SK-MEL-5 (cell line): Measurements from ENCODE around the gene CD7. TPM values are rescaled to one million over a fixed set of nuclear protein-coding genes. Genes with fewer than 3 reads are reported as not detected.

ENCODE experiments used
- DNase-seq: peaks from one replicate; pipeline ENCODE4 v3.0.0-alpha.2; 2016; ENCODE audit warnings: low read depth, low spot score
- in situ Hi-C: cut with HindIII; loops from 2 replicates; pipeline ENCODE4 v1.10.0; 2016; ENCODE audit warnings: low sequenced_read_pairs, high pct_unique_total_duplicates, low pct_unique_long_range_greater_than_20kb
- total RNA-seq: library from RNA; depleted of rRNA; stranded (reverse); fragments of >200 nt; shearing (Covaris generic); gene quantifications from 2 replicates; pipeline ENCODE4 v1.2.3, GENCODE V29; 2014

Gene CD7
- total RNA-seq, 1 experiment from 2014 or later, result not detected

- no peak for DNase-seq
- in situ Hi-C loops, result no loop called here
These were observed 15.4 kb upstream of the CD7 start for GRCh38 chr17:82332669-82333278.

- in situ Hi-C loops, result no loop called here
- no peak for DNase-seq
These were observed 14.0 kb upstream of the CD7 start for GRCh38 chr17:82331345-82331939.

- in situ Hi-C loops, result no loop called here
- no peak for DNase-seq
These were observed 13.2 kb upstream of the CD7 start for GRCh38 chr17:82330322-82331239.

GRCh38 chr17:82329683-82330321, 12.4 kb upstream of the CD7 start:
- DNase-seq, result no peak
- in situ Hi-C loops, result no loop called here

GRCh38 chr17:82328994-82329507, 11.6 kb upstream of the CD7 start:
- in situ Hi-C loops, result no loop called here
- DNase-seq, result no peak

- in situ Hi-C loops, result no loop called here
- no peak for DNase-seq
These were observed 11.0 kb upstream of the CD7 start for GRCh38 chr17:82328141-82328993.

- DNase-seq, result no peak
- in situ Hi-C loops, result no loop called here
These were observed 10.3 kb upstream of the CD7 start for GRCh38 chr17:82327757-82328140.

- in situ Hi-C loops, result no loop called here
These were observed 9.9 kb upstream of the CD7 start for GRCh38 chr17:82327289-82327688.

GRCh38 chr17:82325286-82326180, 8.1 kb upstream of the CD7 start:
- no peak for DNase-seq
- in situ Hi-C loops, result no loop called here

More at GRCh38 chr17:82327289-82327688, 9.9 kb upstream of the CD7 start:
- DNase-seq, result no peak

GRCh38 chr17:82324566-82325285, 7.3 kb upstream of the CD7 start:
- in situ Hi-C loops, result no loop called here
- DNase-seq, result no peak

GRCh38 chr17:82323514-82324234, 6.3 kb upstream of the CD7 start:
- in situ Hi-C loops, result no loop called here
- no peak for DNase-seq

GRCh38 chr17:82322526-82323453, 5.4 kb upstream of the CD7 start:
- in situ Hi-C loops, result no loop called here
- no peak for DNase-seq

- no peak for DNase-seq
- in situ Hi-C loops, result no loop called here
These were observed 4.6 kb upstream of the CD7 start for GRCh38 chr17:82321947-82322466.
